Activated CD8-positive, alpha-beta memory T cell treated with anti-CD3 and anti-CD28 coated beads for 36 hours (primary cell): ENCODE results near the gene PIK3R2. TPM values are rescaled to one million over a fixed set of nuclear protein-coding genes. Genes with fewer than 3 reads are reported as not detected.

Experiments
- CTCF ChIA-PET: fragments of 350-600 bp; sonication (Branson Sonifier 250); formaldehyde crosslinking; loops from one replicate; lab custom pipeline; 2021; ENCODE audit warnings: antibody characterized with exemption; lab: Charles Lee
- POLR2A ChIA-PET: fragments of 350-600 bp; sonication (Branson Sonifier 250); formaldehyde crosslinking; loops from one replicate; lab custom pipeline; 2021; ENCODE audit warnings: antibody characterized with exemption; lab: Charles Lee
- total RNA-seq, 2 experiments: library from RNA; stranded (reverse); gene quantifications; one replicate each; pipeline ENCODE4 v1.2.3, GENCODE V29; 2021

The PIK3R2 gene
- total RNA-seq, 2 experiments from 2014 or later: 18.6 to 19.5 TPM

DNA sequence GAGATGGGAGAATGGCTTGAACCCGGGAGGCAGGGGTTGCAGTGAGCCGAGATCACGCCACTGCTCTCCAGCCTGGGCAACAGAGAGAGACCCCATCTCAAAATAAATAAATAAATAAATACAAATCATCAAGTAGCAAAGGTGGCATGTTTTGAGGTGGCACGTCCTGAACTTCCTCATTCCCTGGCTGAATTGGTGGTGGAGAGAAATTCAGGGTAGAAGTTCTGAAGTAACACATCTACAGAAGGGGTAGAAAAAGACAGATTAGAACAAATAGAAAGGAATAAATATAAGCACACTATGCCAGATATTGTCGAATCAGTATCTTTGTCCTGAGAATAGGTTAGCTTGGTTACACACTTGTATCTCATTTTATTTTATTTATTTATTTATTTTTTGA, 27.0 kb downstream of the PIK3R2 start:
- ChIA-PET POLR2A (no interaction called here), CTCF (no interaction called here)

- POLR2A ChIA-PET: no interaction called here
- CTCF ChIA-PET: interaction anchor here (0.5 to 1.2 kb wide), 3 partner anchors 22 to 108 kb away, joined by 3 read pairs; no protein-coding TSS in a partner anchor
These were observed 30.6 kb downstream of the PIK3R2 start for GRCh38 chr19:18183529-18183928.

- ChIA-PET CTCF (interaction anchor here (0.6 to 1.6 kb wide), 5 partner anchors 24 to 226 kb away, joined by 3 to 5 read pairs (median 3); no protein-coding TSS in a partner anchor), POLR2A (no interaction called here)
These were observed 32.6 kb downstream of the PIK3R2 start for GRCh38 chr19:18185538-18185937.

DNA sequence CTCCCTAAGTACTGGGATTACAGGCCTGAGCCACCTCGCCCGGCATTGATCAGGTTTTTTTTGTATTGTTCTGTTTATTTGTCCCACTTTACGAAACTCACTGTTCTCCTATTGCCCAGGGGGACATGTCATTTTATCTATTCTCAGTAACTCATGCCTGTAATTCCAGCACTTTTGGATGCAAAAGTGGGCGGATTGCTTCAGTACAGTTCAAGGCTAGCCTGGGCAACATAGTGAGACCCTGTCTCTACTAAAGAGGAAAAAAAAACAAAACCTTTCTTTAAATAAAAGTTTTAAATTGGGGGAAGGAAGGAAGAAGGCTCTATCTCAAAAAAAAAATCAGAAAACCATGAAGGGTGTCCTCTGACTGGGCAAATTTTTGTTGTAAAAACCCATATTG, 37.3 kb downstream of the PIK3R2 start:
- CTCF ChIA-PET: interaction anchor here (0.7 kb wide), 2 partner anchors 61 to 245 kb away, joined by 3 read pairs; no protein-coding TSS in a partner anchor
- POLR2A ChIA-PET: interaction anchor here (0.8 kb wide), 1 partner anchor 61 kb away, joined by 9 read pairs; no protein-coding TSS in a partner anchor

DNA sequence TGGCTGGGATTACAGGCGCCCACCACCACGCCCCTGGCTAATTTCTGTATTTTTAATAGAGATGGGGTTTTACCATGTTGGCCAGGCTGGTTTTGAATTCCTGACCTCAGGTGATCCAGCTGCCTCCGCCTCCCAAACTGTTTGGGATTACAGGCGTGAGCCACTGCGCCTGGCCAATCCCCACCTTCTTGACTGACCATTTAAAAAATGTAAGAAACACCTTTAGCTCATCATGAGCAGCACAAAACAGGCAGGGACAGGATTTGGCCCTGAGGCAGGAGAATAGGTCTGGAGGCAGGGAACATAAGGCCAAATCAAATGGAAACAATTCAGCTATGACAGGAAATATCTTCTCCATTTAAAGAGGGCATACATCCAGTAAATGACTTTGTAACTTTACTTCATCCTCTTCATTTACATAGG, 38.7 kb downstream of the PIK3R2 start:
- POLR2A ChIA-PET: interaction anchor here (0.6 to 2.0 kb wide), 2 partner anchors 9 to 12 kb away, joined by 3 to 9 read pairs; partner anchors contain the start of gene RAB3A
- CTCF ChIA-PET: interaction anchor here (0.5 to 2.5 kb wide), 10 partner anchors 12 to 768 kb away, joined by 3 to 12 read pairs (median 4); partner anchors contain the start of genes LSM4 and RAB3A

DNA sequence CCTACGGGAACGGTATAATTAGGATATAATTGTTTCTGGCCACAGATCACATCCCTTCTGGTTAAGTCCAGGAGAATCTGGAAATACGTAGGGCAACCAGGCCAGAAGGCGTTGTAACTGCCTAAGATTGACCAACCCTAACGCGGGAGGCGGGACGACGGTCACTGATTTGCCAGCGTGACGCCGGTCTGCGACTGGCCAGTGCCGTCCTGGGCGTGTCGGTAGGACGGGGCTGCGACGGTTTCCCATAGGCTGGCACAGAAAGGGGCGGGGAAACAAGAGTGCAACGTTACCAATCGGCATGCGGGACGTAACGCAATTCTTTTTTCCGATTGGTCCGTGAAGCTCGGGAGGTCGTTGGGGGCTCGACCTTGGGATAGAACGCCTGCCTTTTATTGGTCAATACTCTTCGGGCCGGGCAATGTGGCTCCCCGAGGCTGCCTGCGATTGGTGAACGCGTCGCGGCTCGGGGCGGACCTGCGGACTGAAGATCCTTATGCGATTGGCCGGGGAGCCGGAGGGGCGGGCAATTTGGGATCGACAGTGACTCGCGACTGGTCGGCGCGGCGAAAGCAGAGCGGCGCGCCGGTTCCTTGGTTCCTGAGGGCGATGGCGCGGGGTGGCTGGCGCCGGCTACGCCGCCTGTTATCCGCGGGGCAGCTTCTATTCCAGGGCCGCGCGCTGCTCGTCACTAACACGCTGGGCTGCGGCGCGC, 39.9 kb downstream of the PIK3R2 start, which contains the start of gene MPV17L2:
Gene MPV17L2 (plus strand): TSS at position 546 of the 715 bp plus-strand sequence. CDS start 64 bp downstream, at position 610.
- ChIA-PET CTCF (interaction anchor here (0.6 to 2.5 kb wide), 10 partner anchors 11 to 136 kb away, joined by 3 to 12 read pairs (median 3); partner anchors contain the start of genes LSM4 and RAB3A), POLR2A (interaction anchor here (1.4 to 2.0 kb wide), 2 partner anchors 11 to 89 kb away, joined by 5 to 9 read pairs; partner anchors contain the start of genes JUND and RAB3A)

DNA sequence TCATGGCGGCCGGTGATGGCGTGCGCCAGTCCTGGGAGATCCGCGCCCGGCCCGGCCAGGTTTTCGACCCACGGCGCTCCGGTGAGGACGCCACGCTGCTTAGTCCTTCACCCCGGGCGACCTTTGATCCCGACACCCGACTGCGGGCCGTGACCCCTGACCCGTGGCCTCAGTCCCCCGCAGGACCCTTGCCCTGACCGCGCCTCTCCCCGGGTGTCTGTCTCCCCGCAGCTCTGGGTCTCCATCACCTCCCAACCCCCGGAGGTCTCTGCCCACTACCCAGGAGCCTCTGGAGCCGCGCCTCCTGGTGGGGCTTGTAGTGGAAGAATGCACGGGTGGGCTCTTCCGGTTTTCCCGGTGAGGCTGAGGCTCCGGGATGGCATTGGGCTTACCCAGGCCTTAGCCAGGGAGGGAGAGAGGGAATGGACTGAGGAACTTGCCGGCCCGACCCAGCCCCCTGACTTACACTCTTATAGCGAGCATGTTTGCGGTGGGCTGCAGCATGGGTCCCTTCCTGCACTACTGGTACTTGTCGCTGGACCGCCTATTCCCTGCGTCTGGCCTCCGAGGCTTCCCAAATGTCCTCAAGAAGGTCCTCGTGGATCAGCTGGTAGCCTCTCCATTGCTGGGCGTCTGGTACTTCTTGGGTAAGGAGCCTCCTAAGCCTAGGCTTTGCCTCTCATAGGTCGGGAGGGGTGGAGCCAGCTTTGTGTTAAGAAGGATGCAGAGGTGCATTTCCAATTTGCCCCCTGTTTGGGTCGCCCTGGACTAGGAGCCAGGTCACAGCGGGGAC, 40.6 kb downstream of the PIK3R2 start:
- CTCF ChIA-PET: interaction anchor here (1.0 to 2.5 kb wide), 4 partner anchors 10 to 59 kb away, joined by 3 to 12 read pairs (median 4); partner anchors contain the start of gene RAB3A
- POLR2A ChIA-PET: interaction anchor here (1.4 to 2.0 kb wide), 3 partner anchors 10 to 88 kb away, joined by 3 to 9 read pairs (median 5); partner anchors contain the start of genes JUND and RAB3A

GRCh38 chr19:18194181-18194530, 41.2 kb downstream of the PIK3R2 start:
- ChIA-PET CTCF (interaction anchor here (1.0 to 2.5 kb wide), 2 partner anchors 9 to 58 kb away, joined by 3 to 12 read pairs; partner anchors contain the start of gene RAB3A), POLR2A (interaction anchor here (1.4 kb wide), 1 partner anchor 9 kb away, joined by 3 read pairs; the partner anchor contains the start of gene RAB3A)

GRCh38 chr19:18194554-18195238, 41.7 kb downstream of the PIK3R2 start:
- POLR2A ChIA-PET: interaction anchor here (1.4 kb wide), 1 partner anchor 9 kb away, joined by 3 read pairs; the partner anchor contains the start of gene RAB3A
- CTCF ChIA-PET: interaction anchor here (1.0 kb wide), 1 partner anchor 58 kb away, joined by 3 read pairs; no protein-coding TSS in a partner anchor

GRCh38 chr19:18196511-18196845, 43.5 kb downstream of the PIK3R2 start:
- CTCF ChIA-PET: interaction anchor here (1.0 kb wide), 1 partner anchor 12 kb away, joined by 3 read pairs; no protein-coding TSS in a partner anchor
- POLR2A ChIA-PET: no interaction called here

- ChIA-PET CTCF (interaction anchor here (1.0 kb wide), 1 partner anchor 11 kb away, joined by 3 read pairs; no protein-coding TSS in a partner anchor), POLR2A (no interaction called here)
These were observed 44.3 kb downstream of the PIK3R2 start for GRCh38 chr19:18197306-18197705.

DNA sequence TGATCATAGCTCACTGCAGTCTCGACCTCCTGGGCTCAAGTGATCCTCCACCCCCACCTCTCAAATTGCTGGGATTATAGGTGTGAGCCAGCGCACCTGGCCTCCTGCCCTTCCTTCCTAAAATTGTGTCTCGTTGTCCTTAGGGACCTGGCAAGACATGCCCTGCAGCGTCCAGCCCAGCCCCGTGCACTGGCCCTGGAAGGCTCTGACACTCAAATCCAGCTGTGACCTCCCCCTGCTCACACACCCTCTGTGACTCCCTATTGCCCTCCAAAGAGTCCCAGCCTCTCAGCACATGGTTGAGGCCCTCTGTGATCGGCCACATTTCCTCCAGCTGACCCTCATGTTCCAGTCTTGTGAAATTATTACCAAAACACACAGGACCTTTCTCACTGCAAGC, 45.0 kb downstream of the PIK3R2 start:
- ChIA-PET CTCF (no interaction called here), POLR2A (no interaction called here)

DNA sequence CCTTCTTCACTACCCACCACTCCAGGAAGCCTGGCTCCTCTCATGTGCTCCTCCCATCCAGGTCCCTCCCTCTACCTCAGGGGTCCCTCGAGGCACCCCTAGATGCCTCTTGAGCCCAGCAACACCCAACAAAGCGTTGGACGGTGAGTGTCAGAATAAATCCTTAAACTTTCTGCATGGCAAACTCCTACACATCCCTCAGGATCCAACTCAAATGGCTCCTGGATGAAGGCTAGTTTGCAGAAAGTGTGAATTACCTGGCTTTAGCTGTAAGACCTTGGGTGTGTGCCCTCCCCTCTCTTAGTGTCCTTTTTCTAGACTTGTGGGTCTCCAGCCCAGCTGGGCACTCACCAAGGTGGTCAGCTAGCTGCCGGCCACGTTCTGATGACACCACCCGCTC, 45.4 kb downstream of the PIK3R2 start:
- ChIA-PET POLR2A (no interaction called here), CTCF (interaction anchor here (0.5 to 1.0 kb wide), 2 partner anchors 33 to 130 kb away, joined by 3 read pairs; no protein-coding TSS in a partner anchor)

GRCh38 chr19:18202397-18202777, 49.4 kb downstream of the PIK3R2 start:
- POLR2A ChIA-PET: no interaction called here
- CTCF ChIA-PET: interaction anchor here (0.6 to 8.2 kb wide), 4 partner anchors 10 to 857 kb away, joined by 3 to 95 read pairs (median 8); partner anchors contain the start of gene MPV17L2

DNA sequence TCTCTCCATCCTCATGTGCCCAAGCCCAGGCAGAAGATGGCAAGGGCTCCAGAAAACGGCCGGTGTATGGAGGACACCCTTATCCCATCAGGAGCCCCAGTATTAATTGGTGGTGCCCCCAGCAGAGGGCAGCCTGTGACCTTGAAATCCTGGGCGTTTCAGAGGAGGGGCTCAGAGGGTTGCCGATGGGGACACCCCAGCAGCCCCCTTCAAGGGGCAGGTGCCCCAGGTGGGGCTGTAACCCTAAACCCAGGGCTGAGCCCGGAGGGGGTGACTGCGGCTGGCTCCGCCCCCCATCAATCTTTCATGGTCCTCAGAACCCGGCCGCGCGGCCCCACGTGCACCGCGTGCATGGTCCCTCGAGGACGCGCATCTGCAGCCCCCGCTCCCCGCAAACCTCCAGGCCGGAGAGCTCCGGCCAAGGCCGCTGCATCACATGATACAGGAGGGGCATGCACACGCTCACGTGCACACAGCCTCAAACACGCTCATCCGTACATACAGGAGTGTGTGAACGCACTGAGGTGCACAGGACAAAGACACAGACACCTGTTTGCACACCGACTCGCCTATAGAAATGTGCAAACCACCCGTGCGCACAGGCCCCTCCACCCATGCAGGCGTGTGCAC, 49.9 kb downstream of the PIK3R2 start:
- ChIA-PET CTCF (interaction anchor here (0.6 to 8.2 kb wide), 5 partner anchors 10 to 858 kb away, joined by 3 to 95 read pairs (median 6); partner anchors contain the start of gene MPV17L2), POLR2A (interaction anchor here (1.0 to 1.6 kb wide), 3 partner anchors 8 to 21 kb away, joined by 3 to 9 read pairs (median 5); partner anchors contain the start of gene MPV17L2)

DNA sequence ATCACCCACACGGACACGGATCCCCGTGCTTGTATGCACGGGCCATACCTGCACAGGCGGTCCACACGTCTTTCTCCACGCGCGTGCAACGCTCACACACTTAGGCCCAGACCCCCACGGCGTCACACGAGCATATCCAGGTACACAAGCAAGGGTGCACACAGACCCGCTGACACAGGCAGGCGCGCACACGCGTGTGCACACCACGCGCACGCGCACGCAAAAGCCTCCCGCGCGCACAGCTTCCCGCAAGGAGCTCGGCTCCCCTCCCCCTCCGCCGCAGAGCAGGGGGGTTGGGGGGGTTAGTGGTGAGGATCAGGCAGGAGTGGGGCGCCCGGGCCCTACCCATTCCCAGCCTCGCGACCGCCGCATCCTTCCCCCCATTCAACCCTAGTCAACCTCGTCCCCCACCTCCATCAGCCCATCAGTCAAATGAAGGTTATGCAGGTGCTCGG, 50.5 kb downstream of the PIK3R2 start:
- CTCF ChIA-PET: interaction anchor here (0.6 to 8.2 kb wide), 6 partner anchors 11 to 185 kb away, joined by 4 to 95 read pairs (median 6); partner anchors contain the start of genes JUND and MPV17L2
- POLR2A ChIA-PET: interaction anchor here (0.5 to 1.6 kb wide), 8 partner anchors 9 to 861 kb away, joined by 3 to 9 read pairs (median 5); partner anchors contain the start of genes JUND and MPV17L2

- POLR2A ChIA-PET: interaction anchor here (0.5 to 1.6 kb wide), 9 partner anchors 9 to 861 kb away, joined by 3 to 9 read pairs (median 5); partner anchors contain the start of genes JUND and MPV17L2
- CTCF ChIA-PET: interaction anchor here (1.1 to 8.2 kb wide), 6 partner anchors 11 to 185 kb away, joined by 3 to 95 read pairs (median 6); partner anchors contain the start of genes JUND and MPV17L2
These were observed 51.0 kb downstream of the PIK3R2 start, which contains the start of gene RAB3A for GRCh38 chr19:18203863-18204393. Gene RAB3A (minus strand): TSS chr19:18204042. CDS start chr19:18202740, 1,302 bp downstream.
